Activated T-cell treated with anti-CD3 and anti-CD28 coated beads for 1 hour (primary cell): ENCODE results near the gene IST1.

Experiments used
- DNase-seq: peaks from one replicate; pipeline ENCODE4 v3.0.0-alpha.2; 2020; ENCODE audit warnings: low read depth

The IST1 gene

DNA sequence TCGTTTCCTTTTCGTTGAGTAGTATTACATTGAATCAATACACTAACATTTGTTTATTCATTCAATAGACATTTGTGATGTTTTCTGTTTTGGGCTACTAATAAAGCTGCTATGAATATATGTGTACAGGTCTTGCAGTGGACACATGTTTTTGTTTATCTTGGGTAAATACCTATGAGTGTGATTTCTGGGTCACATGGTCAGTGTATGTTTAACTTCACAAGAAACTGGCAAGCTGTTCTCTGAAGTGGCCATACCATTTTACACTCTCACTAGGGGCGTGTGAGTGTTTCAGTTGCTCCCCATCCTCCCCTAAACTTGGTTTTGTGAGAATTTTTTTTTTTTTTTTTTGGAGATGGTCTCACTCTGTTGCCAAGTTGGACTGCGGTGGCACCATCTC, 69.9 kb downstream of the IST1 start:
- DNase-seq = no peak

DNA sequence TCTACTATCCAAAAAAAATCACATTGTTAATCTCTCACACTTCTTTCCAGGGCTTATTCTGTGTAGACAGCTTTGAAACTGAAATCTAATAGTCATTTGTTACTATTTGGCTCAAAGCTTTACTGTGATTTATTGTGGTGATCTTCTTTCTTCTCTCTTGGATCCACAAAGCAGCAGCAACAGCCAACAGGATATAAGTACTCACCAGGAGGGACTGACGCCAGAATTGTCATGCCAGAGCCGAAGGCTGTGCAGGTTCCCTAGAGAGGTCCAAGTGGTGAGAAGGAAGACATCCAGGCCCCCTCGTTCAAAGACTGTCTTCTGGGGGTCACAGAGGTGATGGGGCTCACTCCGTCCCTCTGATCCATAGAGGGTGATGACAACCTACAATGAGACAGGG, 71.6 kb downstream of the IST1 start:
- no peak for DNase-seq

DNA sequence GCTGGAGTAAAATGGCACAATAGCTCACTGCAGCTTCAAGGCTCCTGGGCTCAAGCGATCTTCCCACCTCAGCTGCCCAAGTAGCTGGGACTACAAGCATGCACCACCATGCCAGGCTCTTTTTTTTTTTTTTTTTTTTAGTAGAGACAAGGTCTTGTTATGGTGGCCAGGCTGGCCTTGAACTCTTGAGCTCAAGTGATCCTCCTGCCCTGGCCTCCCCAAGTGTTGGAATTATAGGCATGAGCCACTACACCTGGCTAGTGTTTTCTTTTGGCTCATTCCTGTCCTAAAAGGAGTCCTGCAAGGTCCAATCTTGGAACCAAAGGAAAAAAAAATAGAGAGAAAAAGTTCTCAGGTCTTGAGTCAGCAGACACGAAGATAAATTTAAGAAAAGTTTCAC, 74.0 kb downstream of the IST1 start:
- no peak for DNase-seq

DNA sequence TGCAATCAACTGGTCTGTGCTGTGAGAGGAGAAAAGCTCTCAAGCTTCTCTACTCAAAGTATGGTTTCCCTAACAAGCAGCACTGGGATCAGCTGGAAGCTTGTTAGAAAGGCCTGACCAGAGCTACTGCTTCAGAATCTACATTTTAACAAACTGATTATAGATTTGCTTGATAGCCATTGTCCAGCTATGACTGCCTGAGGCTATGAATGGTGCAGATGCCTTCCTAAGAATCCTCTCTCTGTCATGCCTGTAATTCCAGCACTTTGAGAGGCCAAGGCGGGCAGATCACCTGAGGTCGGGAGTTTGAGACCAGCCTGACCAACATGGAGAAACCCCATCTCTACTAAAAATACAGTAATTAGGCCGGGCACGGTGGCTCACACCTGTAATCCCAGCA, 76.2 kb downstream of the IST1 start:
- no peak for DNase-seq

DNA sequence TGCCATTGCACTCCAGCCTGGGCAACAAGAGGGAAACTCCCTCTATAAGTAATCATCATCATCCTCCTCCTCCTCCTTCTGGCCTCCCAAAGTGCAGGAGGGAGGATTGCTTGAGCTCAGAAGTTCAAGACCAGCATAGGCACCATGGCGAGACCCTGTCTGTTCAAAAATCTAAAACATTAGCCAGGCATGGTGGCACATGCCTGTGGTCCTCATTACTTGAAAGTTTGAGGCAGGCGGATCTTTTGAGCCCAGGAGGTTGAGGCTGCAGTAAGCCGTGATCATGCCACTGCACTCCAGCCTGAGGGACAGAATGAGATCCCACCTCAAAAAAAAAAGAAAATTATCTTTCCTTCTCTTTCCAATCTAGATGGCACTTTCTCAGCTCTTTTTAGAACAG, 77.0 kb downstream of the IST1 start:
- no peak for DNase-seq

DNA sequence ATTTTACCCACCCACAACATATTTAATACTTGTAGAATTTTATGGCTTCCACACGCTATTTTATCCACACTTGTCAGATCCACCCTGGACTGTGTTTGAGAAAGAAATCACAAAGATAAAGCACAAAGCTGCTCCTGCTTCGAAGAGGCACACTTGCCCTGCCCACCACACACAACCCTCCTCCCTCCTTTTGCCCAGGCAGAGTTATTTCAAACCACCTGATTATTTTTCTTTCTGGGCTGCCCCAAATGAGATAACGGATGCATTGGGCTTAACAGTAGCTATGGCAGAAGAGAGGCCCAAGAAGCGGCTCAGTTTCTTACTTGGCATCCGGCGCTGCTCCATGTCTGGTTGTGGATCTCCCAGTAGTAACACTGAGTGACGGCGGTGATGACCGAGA, 77.7 kb downstream of the IST1 start:
- DNase-seq = no peak

DNA sequence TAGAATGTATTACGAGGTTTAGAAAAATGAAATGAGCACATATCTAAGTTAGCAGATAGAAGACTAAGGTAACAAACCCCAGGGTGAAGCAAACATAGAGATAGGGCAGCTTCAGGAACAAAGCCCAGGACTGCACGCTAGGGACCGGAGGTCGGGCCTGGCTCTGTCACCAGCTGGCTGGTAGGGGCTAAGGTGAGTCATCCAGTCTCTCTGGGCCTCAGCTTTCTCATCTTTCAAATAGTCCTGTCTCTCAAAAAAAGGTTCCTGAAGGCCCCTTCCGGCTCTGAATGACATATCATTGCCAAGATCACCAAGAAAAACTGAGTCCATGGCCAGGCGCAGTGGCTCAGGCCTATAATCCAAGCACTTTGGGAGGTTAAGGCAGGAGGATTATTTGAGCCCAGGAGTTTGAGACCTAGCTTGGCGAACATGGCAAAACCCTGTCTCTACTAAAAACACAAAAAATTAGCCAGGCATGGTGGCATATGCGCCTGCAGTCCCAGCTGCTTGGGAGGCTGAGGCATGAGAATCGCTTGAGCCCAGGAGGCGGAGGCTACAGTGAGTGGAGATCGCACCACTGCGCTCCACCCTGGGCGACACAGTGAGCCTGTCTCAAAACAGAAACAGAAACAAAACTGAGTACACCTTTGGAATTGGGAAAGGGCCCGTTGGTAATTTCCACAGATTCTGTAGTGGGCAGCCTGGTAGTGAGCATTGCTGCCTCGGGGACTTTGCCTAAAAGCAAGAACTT, 78.9 kb downstream of the IST1 start:
- DNase-seq = no peak
